Lower lobe of right lung (tissue), 2 donors: ENCODE results near the gene OTOG. TPM values are rescaled to one million over a fixed set of nuclear protein-coding genes. Genes with fewer than 3 reads are reported as not detected.

Source experiments
- ATAC-seq, 2 donors: fragments of 200-7000 bp; cut with Tn5 transposase; one replicate each; pipeline ENCODE4 v1.9.1; 2020 to 2022; ENCODE audit warnings: mild to moderate bottlenecking in 2 of 2, moderate library complexity in 2 of 2
- DNase-seq: peaks from one replicate; pipeline ENCODE4 v3.0.0-alpha.2; 2020
- H3K27ac ChIP-seq: fragments of 200-600 bp; one replicate; pipeline ENCODE4 v1.8.0; 2022
- H3K27me3 ChIP-seq: fragments of 200-600 bp; one replicate; pipeline ENCODE4 v1.8.0; 2022; ENCODE audit warnings: low read depth
- H3K36me3 ChIP-seq: fragments of 200-600 bp; one replicate; pipeline ENCODE4 v1.8.0; 2022; ENCODE audit warnings: mild to moderate bottlenecking
- H3K4me1 ChIP-seq: fragments of 200-600 bp; one replicate; pipeline ENCODE4 v1.8.0; 2022
- H3K4me3 ChIP-seq: fragments of 200-600 bp; one replicate; pipeline ENCODE4 v1.8.0; 2022; ENCODE audit warnings: mild to moderate bottlenecking
- H3K9me3 ChIP-seq: fragments of 200-600 bp; one replicate; pipeline ENCODE4 v1.8.0; 2022
- CTCF ChIP-seq: fragments of 200-600 bp; IDR thresholded peaks from one replicate; pipeline ENCODE4 v1.8.0; 2022; ENCODE audit warnings: antibody characterized with exemption, mild to moderate bottlenecking
- intact Hi-C: fragments of 100-400 bp; cut with DNase I; formaldehyde crosslinking; loops from one replicate; pipeline ENCODE4 v1.11.0; 2022
- total RNA-seq: library from RNA; stranded (reverse); fragmentation: NEBNext Ultra II Directional; extraction: Animal tissue kit (Norgen Biotek cat#: 25700); gene quantifications from one replicate; pipeline ENCODE4 v1.2.1, GENCODE V29; 2021
- donor health status: DM: no; HTN: yes; CAD: no; lungs with severe emphysema.

The OTOG gene
- total RNA-seq, 1 donor from 2014 or later = not detected

GRCh38 chr11:17560281-17561110 is 13.4 kb downstream of the OTOG start:
- intact Hi-C loops = no loop called here
- TF ChIP-seq CTCF = no peak
- DNase-seq (no peak), ATAC-seq (no peak)
- H3K27me3 ChIP-seq = peaks cover 10% of the 10 kb centered on the region
- H3K36me3 ChIP-seq = no peaks in the 10 kb centered on the region
- no peak overlapping the region for H3K27ac ChIP-seq
- H3K9me3 ChIP-seq = no peaks in the 10 kb centered on the region
- no peak overlapping the region for H3K4me3 ChIP-seq
- H3K4me1 ChIP-seq = no peaks in the 10 kb centered on the region

GRCh38 chr11:17561111-17561415 is 14.0 kb downstream of the OTOG start:
- Histone ChIP-seq H3K36me3 (no peaks in the 10 kb centered on the region), H3K9me3 (no peaks in the 10 kb centered on the region), H3K27me3 (peaks cover 10% of the 10 kb centered on the region), H3K27ac (no peak overlapping the region), H3K4me3 (no peak overlapping the region), H3K4me1 (no peaks in the 10 kb centered on the region)
- ATAC-seq (no peak), DNase-seq (no peak)
- intact Hi-C loops = no loop called here
- no peak for TF ChIP-seq CTCF

- H3K4me1 ChIP-seq = no peaks in the 10 kb centered on the region
- TF ChIP-seq CTCF = no peak
- H3K4me3 ChIP-seq = no peak overlapping the region
- ATAC-seq (no peak), DNase-seq (no peak)
- peaks cover 10% of the 10 kb centered on the region for H3K27me3 ChIP-seq
- intact Hi-C loops = no loop called here
- H3K27ac ChIP-seq = no peak overlapping the region
- H3K36me3 ChIP-seq = no peaks in the 10 kb centered on the region
- no peaks in the 10 kb centered on the region for H3K9me3 ChIP-seq
Observed at GRCh38 chr11:17561526-17561925, 14.5 kb downstream of the OTOG start.

- Histone ChIP-seq H3K27ac (no peak overlapping the region), H3K9me3 (no peaks in the 10 kb centered on the region), H3K27me3 (peaks cover 10% of the 10 kb centered on the region), H3K36me3 (no peaks in the 10 kb centered on the region), H3K4me3 (no peak overlapping the region), H3K4me1 (no peaks in the 10 kb centered on the region)
- peak in 1 of 2 donors; percentile 40 for ATAC-seq
- intact Hi-C loops = no loop called here
- no peak for TF ChIP-seq CTCF
- no peak for DNase-seq
Observed at GRCh38 chr11:17563231-17563646, 16.2 kb downstream of the OTOG start.

GRCh38 chr11:17563961-17564686 is 17.1 kb downstream of the OTOG start:
- Histone ChIP-seq H3K27ac (no peak overlapping the region), H3K4me3 (no peak overlapping the region), H3K9me3 (no peaks in the 10 kb centered on the region), H3K27me3 (peaks cover under 1% of the 10 kb centered on the region), H3K4me1 (no peaks in the 10 kb centered on the region), H3K36me3 (no peaks in the 10 kb centered on the region)
- DNase-seq (no peak), ATAC-seq (no peak)
- intact Hi-C loops = no loop called here
- no peak for TF ChIP-seq CTCF
